AG04449 (cell line): ENCODE results near the gene DCK.

Experiments
- CTCF ChIA-PET: fragments of 350-600 bp; formaldehyde crosslinking; extraction: SDS; loops from one replicate; lab custom pipeline; 2021; ENCODE audit warnings: antibody characterized with exemption; lab: Yijun Ruan, JAX
- POLR2A ChIA-PET: fragments of 400-600, 350-600 bp; formaldehyde crosslinking; extraction: SDS; loops from one replicate; lab custom pipeline; 2020; ENCODE audit warnings: antibody characterized with exemption, inconsistent platforms; lab: Yijun Ruan, JAX
- DNase-seq: peaks from one replicate; pipeline ENCODE4 v3.0.0-alpha.2; 2010; ENCODE audit warnings: low read depth, low spot score
- H3K4me3 ChIP-seq: 2 replicates; pipeline ENCODE4 v1.5.1; 2011; ENCODE audit warnings: low read depth, mild to moderate bottlenecking, control low read depth, low read length
- TF ChIP-seq, protein P1 (sequence below): IDR thresholded peaks from one replicate; pipeline ENCODE4 v1.5.1; 2011; ENCODE audit warnings: mild to moderate bottlenecking, moderate library complexity, low read length, control low read depth, inconsistent platforms; ENCODE audit not compliant: insufficient read depth; ENCODE audit errors: missing control alignments

DCK gene

DNA sequence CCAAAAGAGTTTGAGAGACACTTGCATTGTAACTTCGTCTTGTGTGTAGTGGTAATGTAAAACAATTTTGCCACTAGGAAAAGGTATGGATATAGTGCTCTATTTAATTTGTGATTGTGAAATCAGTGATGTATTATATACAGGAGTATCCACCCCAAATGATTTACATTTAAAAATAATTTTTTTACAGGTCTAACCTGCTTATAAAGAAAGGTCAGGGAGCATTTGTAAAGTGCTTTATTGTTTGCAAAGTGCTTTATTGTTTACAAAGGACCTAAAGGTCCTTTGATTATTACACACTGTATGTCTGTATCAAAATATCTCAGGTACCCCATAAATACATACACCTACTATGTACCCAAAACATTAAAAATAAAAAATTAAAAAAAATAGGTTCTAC, 70.3 kb downstream of the DCK start:
- ChIA-PET CTCF (no interaction called here), POLR2A (no interaction called here)
- no peak for DNase-seq
- no peak overlapping the region for H3K4me3 ChIP-seq
- TF ChIP-seq, protein P1, sequence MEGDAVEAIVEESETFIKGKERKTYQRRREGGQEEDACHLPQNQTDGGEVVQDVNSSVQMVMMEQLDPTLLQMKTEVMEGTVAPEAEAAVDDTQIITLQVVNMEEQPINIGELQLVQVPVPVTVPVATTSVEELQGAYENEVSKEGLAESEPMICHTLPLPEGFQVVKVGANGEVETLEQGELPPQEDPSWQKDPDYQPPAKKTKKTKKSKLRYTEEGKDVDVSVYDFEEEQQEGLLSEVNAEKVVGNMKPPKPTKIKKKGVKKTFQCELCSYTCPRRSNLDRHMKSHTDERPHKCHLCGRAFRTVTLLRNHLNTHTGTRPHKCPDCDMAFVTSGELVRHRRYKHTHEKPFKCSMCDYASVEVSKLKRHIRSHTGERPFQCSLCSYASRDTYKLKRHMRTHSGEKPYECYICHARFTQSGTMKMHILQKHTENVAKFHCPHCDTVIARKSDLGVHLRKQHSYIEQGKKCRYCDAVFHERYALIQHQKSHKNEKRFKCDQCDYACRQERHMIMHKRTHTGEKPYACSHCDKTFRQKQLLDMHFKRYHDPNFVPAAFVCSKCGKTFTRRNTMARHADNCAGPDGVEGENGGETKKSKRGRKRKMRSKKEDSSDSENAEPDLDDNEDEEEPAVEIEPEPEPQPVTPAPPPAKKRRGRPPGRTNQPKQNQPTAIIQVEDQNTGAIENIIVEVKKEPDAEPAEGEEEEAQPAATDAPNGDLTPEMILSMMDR = no peak

DNA sequence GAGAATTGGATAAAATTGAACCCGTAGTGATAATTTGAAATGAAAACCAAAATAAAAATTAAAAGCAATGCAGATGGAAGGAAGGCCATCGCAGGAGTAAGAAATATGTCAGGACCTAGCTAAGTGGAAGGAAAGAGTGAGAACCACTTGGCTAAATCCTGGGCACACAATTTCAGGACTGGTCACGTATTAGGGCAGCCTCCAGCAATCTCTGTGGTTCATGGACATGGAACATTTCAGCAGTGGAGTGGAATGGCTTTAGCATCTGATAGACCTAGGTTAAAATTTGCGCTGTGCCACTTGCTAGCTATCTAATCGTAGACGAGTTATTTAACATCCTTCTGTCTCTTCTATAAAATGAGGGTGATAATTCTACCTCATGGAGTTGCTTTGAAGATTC, 71.1 kb downstream of the DCK start:
- ChIA-PET CTCF (no interaction called here), POLR2A (no interaction called here)
- no peak overlapping the region for H3K4me3 ChIP-seq
- no peak for DNase-seq
- TF ChIP-seq, protein P1 = no peak

DNA sequence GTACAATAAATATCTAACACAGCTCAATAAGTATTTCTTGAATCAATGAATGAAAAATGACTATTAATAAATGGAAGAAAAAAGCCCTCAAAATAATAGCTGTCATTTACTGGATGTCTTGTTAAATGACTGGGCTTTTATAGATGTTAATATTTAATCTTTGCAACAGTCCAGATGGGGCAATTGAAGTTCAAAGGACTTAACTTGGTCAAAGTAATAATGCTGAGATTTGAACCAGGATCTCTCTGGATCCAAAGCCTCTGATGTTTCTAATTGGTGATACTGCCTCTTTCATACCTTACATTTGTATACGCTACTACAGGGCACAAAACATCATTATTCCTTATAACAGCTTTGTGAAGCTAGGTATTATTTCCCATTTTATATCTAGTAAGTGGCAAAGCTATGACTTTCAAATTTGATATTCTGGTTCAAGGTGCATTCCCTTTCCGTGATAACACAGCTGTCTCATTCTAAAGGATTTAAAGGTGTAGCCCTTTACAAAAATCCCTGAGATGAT, 72.6 kb downstream of the DCK start:
- TF ChIP-seq, protein P1 = no peak
- ChIA-PET CTCF (no interaction called here), POLR2A (no interaction called here)
- no peak for DNase-seq
- H3K4me3 ChIP-seq = no peak overlapping the region

DNA sequence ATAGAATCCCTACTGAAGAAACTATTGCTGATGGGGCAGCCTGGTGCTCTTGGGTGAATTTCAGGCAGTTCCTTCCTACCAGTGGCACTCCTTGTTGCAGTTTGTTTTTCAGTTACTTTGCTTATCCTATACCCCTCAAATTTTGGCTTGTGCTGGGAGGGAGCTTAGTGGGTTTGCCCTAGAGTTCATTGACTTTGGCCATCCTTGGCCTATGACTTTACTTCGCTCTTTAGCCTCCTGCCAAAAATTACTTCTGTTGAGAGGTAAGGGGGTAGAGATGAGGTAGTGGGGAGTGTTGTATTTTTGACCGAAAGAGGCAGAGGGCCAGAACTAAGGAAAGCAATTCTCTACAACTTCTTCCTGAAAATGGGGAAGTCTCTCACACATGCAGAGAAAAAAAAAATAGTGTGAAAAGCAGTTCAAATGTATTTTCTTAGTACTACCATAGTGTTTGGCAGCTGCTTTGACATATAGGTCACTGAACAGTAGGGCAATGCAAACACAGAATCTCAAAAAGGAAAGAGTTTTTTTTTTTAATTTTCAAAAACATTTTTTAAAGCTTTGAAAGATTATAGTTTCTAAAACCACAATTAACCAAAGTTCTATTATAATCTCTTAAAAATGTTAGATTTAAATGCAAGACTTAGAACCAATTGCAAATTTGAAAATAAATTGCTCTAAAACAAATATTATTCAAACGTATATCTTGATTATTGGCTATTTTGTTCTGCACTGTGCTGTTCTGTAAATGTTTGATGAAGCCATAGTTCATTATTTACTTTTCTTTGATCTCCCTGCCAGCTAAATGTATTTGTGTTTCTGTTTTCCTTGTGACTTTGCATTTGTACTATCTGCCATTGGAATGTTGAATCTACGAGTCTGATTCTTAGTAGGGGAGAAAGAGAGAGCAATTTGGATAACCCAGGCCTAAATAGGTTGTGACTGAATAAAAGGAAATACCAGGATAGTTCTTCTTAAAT, 73.6 kb downstream of the DCK start:
- CTCF ChIA-PET = no interaction called here
- no peak for DNase-seq
- no peak overlapping the region for H3K4me3 ChIP-seq
- TF ChIP-seq, protein P1 = no peak
- POLR2A ChIA-PET = no interaction called here

DNA sequence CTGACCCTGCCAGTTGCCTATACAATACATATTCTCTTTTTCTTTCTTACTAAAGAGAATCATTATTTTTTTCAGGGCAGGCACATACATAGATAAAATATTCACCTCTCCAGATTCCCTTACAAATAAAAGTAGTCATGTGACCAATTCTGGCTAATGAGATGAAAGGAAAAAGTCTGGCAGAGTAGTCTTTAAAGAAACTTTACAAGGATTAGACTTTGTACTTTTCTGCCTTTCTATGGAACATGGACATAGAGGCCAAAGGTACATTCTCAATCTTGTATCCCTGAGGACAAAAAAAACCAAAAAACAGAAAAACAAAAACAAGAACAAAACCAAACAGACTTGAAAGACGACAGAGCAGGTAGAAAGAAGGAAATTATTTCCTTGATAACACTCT, 75.6 kb downstream of the DCK start:
- no peak overlapping the region for H3K4me3 ChIP-seq
- TF ChIP-seq, protein P1 = no peak
- CTCF ChIA-PET = no interaction called here
- DNase-seq = no peak
- POLR2A ChIA-PET = no interaction called here

DNA sequence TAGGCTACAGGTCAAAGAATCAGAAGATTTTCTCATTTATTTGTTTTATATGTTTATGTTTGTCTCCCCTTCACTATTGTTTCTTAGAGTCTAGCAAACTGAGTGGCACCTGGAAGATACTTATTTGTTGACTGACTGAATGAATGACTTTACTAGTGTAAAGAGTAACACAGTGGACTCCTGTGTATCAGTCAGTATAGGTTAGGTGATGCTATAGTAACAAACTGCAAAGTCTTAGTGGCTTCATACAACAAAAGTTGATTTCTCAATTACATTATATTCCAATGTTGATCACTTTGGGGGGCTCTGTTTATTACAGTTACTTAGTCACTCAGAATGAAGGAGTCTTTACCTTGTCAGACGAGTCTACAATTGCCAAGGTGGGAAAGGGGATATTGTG, 76.6 kb downstream of the DCK start:
- no peak for DNase-seq
- CTCF ChIA-PET = no interaction called here
- no peak overlapping the region for H3K4me3 ChIP-seq
- TF ChIP-seq, protein P1 = no peak
- POLR2A ChIA-PET = no interaction called here
